Liver (tissue), 9 donors: ENCODE results near the gene NFKB1. TPM values are rescaled to one million over a fixed set of nuclear protein-coding genes. Genes with fewer than 3 reads are reported as not detected.

ENCODE experiments used
- DNase-seq: peaks from one replicate; pipeline ENCODE4 v3.0.0-alpha.2; 2017; ENCODE audit warnings: low spot score
- H3K27ac ChIP-seq, 2 donors: one replicate each; pipeline ENCODE4 v1.7.0; 2013; ENCODE audit warnings: inconsistent platforms in 2 of 2, low read length in 2 of 2, control low read depth in 1 of 2, low read depth in 1 of 2, mild to moderate bottlenecking in 1 of 2
- H3K27me3 ChIP-seq, 4 donors: one replicate each; pipeline versions ENCODE4 v1.6.1 to v1.7.0; 2013; ENCODE audit warnings: low read length in 3 of 4, inconsistent platforms in 1 of 4, mild to moderate bottlenecking in 1 of 4, moderate library complexity in 1 of 4; ENCODE audit not compliant: control insufficient read depth in 4 of 4, insufficient read depth in 4 of 4
- H3K36me3 ChIP-seq, 4 donors: one replicate each; pipeline versions ENCODE4 v1.6.1 to v1.7.0; 2013; ENCODE audit warnings: low read length in 3 of 4, mild to moderate bottlenecking in 3 of 4, low read depth in 1 of 4, moderate library complexity in 1 of 4; ENCODE audit not compliant: control insufficient read depth in 4 of 4, insufficient read depth in 3 of 4
- H3K4me1 ChIP-seq, 4 donors: one replicate each; pipeline versions ENCODE4 v1.6.1 to v1.7.0; 2013; ENCODE audit warnings: low read length in 3 of 4, mild to moderate bottlenecking in 3 of 4, moderate library complexity in 1 of 4; ENCODE audit not compliant: control insufficient read depth in 4 of 4, insufficient read depth in 4 of 4
- H3K4me3 ChIP-seq, 3 donors: one replicate each; pipeline versions ENCODE4 v1.6.1 to v1.7.0; 2013; ENCODE audit warnings: low read length in 3 of 3, control low read depth in 1 of 3, low read depth in 1 of 3, mild to moderate bottlenecking in 1 of 3
- H3K9ac ChIP-seq, 2 donors: one replicate each; pipeline ENCODE4 v1.7.0; 2013; ENCODE audit warnings: low read length in 2 of 2, mild to moderate bottlenecking in 2 of 2, moderate library complexity in 2 of 2, control low read depth in 1 of 2, low read depth in 1 of 2
- H3K9me3 ChIP-seq, 4 donors: one replicate each; pipeline versions ENCODE4 v1.6.1 to v1.7.0; 2013; ENCODE audit warnings: low read length in 3 of 4; ENCODE audit not compliant: control insufficient read depth in 4 of 4
- EGR1 ChIP-seq, 2 donors: IDR thresholded peaks; 2 replicates each; pipeline ENCODE4 v1.6.1; 2016 to 2018; ENCODE audit warnings: antibody characterized with exemption in 2 of 2, low read depth in 2 of 2
- FOXA1 ChIP-seq: IDR thresholded peaks from 2 replicates; pipeline ENCODE4 v1.6.1; 2016; ENCODE audit warnings: antibody characterized with exemption
- FOXA2 ChIP-seq: IDR thresholded peaks from 2 replicates; pipeline ENCODE4 v1.6.1; 2016; ENCODE audit warnings: antibody characterized with exemption
- GABPA ChIP-seq, 2 donors: IDR thresholded peaks in 1 of 2; conservative IDR thresholded peaks in 1 of 2; 2 replicates each; pipeline ENCODE4 v1.6.1; 2016; ENCODE audit warnings: antibody characterized with exemption in 2 of 2, mild to moderate bottlenecking in 1 of 2, moderate library complexity in 1 of 2
- HNF4A ChIP-seq, 2 donors: conservative IDR thresholded peaks; 2 replicates each; pipeline ENCODE4 v1.6.1; 2016; ENCODE audit warnings: antibody characterized with exemption in 2 of 2, mild to moderate bottlenecking in 2 of 2
- HNF4G ChIP-seq: IDR thresholded peaks from 2 replicates; pipeline ENCODE4 v1.6.1; 2016; ENCODE audit warnings: antibody characterized with exemption
- JUND ChIP-seq, 2 donors: IDR thresholded peaks; 2 replicates each; pipeline ENCODE4 v1.6.1; 2016; ENCODE audit warnings: antibody characterized with exemption in 2 of 2
- RAD21 ChIP-seq, 2 donors: IDR thresholded peaks; 2 replicates each; pipeline ENCODE4 v1.6.1; 2016; ENCODE audit warnings: antibody characterized with exemption in 2 of 2, mild to moderate bottlenecking in 2 of 2
- RXRA ChIP-seq, 2 donors: IDR thresholded peaks; 2 replicates each; pipeline ENCODE4 v1.6.1; 2017 to 2018; ENCODE audit warnings: antibody characterized with exemption in 2 of 2, mild to moderate bottlenecking in 1 of 2
- SP1 ChIP-seq: IDR thresholded peaks from 2 replicates; pipeline ENCODE4 v1.6.1; 2018; ENCODE audit warnings: antibody characterized with exemption, mild to moderate bottlenecking
- YY1 ChIP-seq: IDR thresholded peaks from 2 replicates; pipeline ENCODE4 v1.6.1; 2016; ENCODE audit warnings: antibody characterized with exemption, mild to moderate bottlenecking
- WGBS: extraction: QIAGEN DNeasy Blood & Tissue Kit; methylation state at CpG from one replicate; pipeline ENCODE4 v1.1.7; 2013; 5-methylcytosine and 5-hydroxymethylcytosine counted together
- polyA plus RNA-seq, 2 donors: library from polyadenylated mRNA; stranded (reverse) in 1 of 2; unstranded in 1 of 2; fragments of 200-250 nt in 1 of 2; fragments of >200 nt in 1 of 2; fragmentation: Nextera tagmentation in 1 of 2; extraction: Ambion mirVana in 1 of 2; gene quantifications; one replicate each; pipeline versions ENCODE4 v1.2.1 to v1.2.3, GENCODE V29; 2013 to 2015
- total RNA-seq, 2 donors: library from RNA; depleted of rRNA; stranded (reverse); fragments of >200 nt; gene quantifications; one replicate each; pipeline ENCODE4 v1.2.3, GENCODE V29; 2014
- TF ChIP-seq, protein P1 (sequence below): IDR thresholded peaks from 2 replicates; pipeline ENCODE4 v1.6.1; 2016; ENCODE audit warnings: antibody characterized with exemption, mild to moderate bottlenecking
- TF ChIP-seq, protein P2 (sequence below): IDR thresholded peaks from 2 replicates; pipeline ENCODE4 v1.6.1; 2016; ENCODE audit warnings: antibody characterized with exemption
- TF ChIP-seq, protein P3 (sequence below): IDR thresholded peaks from 2 replicates; pipeline ENCODE4 v1.6.1; 2016; ENCODE audit warnings: antibody characterized with exemption
- donor health status: healthy.
- donor health status: healthy.
- donor health status: healthy.
- donor health status: healthy.
- donor health status: healthy.

The NFKB1 gene, protein sequence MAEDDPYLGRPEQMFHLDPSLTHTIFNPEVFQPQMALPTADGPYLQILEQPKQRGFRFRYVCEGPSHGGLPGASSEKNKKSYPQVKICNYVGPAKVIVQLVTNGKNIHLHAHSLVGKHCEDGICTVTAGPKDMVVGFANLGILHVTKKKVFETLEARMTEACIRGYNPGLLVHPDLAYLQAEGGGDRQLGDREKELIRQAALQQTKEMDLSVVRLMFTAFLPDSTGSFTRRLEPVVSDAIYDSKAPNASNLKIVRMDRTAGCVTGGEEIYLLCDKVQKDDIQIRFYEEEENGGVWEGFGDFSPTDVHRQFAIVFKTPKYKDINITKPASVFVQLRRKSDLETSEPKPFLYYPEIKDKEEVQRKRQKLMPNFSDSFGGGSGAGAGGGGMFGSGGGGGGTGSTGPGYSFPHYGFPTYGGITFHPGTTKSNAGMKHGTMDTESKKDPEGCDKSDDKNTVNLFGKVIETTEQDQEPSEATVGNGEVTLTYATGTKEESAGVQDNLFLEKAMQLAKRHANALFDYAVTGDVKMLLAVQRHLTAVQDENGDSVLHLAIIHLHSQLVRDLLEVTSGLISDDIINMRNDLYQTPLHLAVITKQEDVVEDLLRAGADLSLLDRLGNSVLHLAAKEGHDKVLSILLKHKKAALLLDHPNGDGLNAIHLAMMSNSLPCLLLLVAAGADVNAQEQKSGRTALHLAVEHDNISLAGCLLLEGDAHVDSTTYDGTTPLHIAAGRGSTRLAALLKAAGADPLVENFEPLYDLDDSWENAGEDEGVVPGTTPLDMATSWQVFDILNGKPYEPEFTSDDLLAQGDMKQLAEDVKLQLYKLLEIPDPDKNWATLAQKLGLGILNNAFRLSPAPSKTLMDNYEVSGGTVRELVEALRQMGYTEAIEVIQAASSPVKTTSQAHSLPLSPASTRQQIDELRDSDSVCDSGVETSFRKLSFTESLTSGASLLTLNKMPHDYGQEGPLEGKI
- total RNA-seq = 10 to 100 TPM; 15.7 to 23.0 TPM
- polyA plus RNA-seq = 10 to 100 TPM in 1 of 2 donors, 1 to 10 TPM in 1; 5.1 to 11.2 TPM

DNA sequence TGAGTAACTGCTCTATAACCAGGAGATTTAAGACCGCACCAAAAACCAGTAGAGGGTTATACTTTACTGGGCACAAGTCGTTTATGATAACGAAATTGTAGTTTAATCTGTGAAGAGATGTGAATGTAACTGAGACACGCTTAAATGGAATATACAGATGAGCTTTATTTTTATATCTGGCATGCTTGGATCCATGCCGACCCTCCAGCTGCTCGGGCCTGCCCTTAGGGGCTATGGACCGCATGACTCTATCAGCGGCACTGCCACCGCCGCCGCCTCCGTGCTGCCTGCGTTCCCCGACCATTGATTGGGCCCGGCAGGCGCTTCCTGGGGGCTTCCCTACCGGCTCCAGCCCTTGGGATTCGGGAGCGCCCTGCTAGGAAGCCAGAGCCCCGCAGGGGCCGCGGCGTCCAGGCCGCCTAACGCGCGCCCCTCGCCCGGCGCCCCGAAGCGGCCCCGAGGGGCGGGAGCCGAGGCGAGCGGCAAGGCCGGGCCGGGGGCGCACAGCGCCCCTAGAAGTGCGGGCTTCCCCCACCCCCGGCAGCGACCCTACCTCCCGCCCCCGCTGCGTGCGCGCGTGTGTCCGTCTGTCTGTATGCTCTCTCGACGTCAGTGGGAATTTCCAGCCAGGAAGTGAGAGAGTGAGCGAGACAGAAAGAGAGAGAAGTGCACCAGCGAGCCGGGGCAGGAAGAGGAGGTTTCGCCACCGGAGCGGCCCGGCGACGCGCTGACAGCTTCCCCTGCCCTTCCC, at the start of gene NFKB1:
TSS of gene NFKB1 (plus strand) at position 664 of the 751 bp plus-strand sequence. CDS start 24,160 bp downstream, outside the sequence.
- H3K36me3 ChIP-seq = no peaks in the 10 kb centered on the region
- peaks cover 4 to 30% (median 25%) of the 10 kb centered on the region in 4 donors for H3K4me1 ChIP-seq
- no peak for TF ChIP-seq SP1
- TF ChIP-seq, protein P1, sequence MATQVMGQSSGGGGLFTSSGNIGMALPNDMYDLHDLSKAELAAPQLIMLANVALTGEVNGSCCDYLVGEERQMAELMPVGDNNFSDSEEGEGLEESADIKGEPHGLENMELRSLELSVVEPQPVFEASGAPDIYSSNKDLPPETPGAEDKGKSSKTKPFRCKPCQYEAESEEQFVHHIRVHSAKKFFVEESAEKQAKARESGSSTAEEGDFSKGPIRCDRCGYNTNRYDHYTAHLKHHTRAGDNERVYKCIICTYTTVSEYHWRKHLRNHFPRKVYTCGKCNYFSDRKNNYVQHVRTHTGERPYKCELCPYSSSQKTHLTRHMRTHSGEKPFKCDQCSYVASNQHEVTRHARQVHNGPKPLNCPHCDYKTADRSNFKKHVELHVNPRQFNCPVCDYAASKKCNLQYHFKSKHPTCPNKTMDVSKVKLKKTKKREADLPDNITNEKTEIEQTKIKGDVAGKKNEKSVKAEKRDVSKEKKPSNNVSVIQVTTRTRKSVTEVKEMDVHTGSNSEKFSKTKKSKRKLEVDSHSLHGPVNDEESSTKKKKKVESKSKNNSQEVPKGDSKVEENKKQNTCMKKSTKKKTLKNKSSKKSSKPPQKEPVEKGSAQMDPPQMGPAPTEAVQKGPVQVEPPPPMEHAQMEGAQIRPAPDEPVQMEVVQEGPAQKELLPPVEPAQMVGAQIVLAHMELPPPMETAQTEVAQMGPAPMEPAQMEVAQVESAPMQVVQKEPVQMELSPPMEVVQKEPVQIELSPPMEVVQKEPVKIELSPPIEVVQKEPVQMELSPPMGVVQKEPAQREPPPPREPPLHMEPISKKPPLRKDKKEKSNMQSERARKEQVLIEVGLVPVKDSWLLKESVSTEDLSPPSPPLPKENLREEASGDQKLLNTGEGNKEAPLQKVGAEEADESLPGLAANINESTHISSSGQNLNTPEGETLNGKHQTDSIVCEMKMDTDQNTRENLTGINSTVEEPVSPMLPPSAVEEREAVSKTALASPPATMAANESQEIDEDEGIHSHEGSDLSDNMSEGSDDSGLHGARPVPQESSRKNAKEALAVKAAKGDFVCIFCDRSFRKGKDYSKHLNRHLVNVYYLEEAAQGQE = peak; percentile 2
- WGBS = under 1% methylated on average over 63 of the region's 63 CpGs
- peak within 1 kb of the TSS; percentile 96 to 98 for H3K9ac ChIP-seq
- peak within 1 kb of the TSS; percentile 68 to 100 (median 92) for H3K4me3 ChIP-seq
- peak within 1 kb of the TSS; percentile 97 to 98 for H3K27ac ChIP-seq
- no peaks in the 10 kb centered on the region for H3K9me3 ChIP-seq
- DNase-seq = peak; percentile 69
- H3K27me3 ChIP-seq = no peaks in the 10 kb centered on the region

DNA sequence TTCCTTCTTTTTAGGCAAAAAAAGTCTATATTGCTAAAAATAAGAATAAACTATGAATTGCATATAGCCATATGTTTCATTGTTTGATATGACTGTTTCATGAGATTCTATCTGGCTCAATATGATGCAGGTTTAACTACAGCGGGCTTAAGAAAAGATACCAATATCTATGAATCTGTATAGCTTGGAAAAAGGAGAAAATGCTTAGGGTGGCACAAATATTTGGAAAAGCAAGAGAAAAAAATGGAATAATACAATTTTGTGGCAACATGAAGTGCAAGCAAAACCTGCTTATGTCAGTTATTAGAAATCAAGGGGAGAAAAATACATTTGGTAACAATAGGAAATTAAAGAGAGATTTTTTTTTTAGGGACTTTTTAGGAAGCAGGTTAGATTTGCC, 48.3 kb upstream of the NFKB1 start:
- no peak for DNase-seq
- TF ChIP-seq GABPA (IDR thresholded peaks at IDR 0.05 in 1 of 2, conservative IDR thresholded peaks at IDR 0.05 in 1 of 2) (no peak), EGR1 (IDR thresholded peaks at IDR 0.05; ENCODE audit: low read depth in 2 of 2) (no peak), HNF4A (conservative IDR thresholded peaks at IDR 0.05) (no peak), HNF4G (no peak), JUND (IDR thresholded peaks at IDR 0.05) (no peak), FOXA2 (no peak), RAD21 (IDR thresholded peaks at IDR 0.05) (no peak), FOXA1 (no peak), SP1 (no peak), YY1 (no peak), RXRA (IDR thresholded peaks at IDR 0.05) (no peak)
- TF ChIP-seq, protein P1 = no peak
- TF ChIP-seq, protein P2, sequence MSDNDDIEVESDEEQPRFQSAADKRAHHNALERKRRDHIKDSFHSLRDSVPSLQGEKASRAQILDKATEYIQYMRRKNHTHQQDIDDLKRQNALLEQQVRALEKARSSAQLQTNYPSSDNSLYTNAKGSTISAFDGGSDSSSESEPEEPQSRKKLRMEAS = no peak
- TF ChIP-seq, protein P3, sequence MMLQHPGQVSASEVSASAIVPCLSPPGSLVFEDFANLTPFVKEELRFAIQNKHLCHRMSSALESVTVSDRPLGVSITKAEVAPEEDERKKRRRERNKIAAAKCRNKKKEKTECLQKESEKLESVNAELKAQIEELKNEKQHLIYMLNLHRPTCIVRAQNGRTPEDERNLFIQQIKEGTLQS = no peak
- Histone ChIP-seq H3K9ac (no peak overlapping the region), H3K4me1 (no peaks in the 10 kb centered on the region), H3K36me3 (no peaks in the 10 kb centered on the region), H3K27ac (no peak overlapping the region), H3K27me3 (no peaks in the 10 kb centered on the region), H3K4me3 (no peak overlapping the region), H3K9me3 (no peaks in the 10 kb centered on the region)
- 96% methylated on average over 1 of the region's 1 CpG for WGBS
